ENCODE results near the gene TBC1D22B. TPM values are rescaled to one million over a fixed set of nuclear protein-coding genes. Genes with fewer than 3 reads are reported as not detected.

The TBC1D22B gene
- total and polyA plus RNA-seq, 9 of the 15 experiments (the other 6 are each of a cell fraction or from before 2014, with no cell fraction given) = 4.8 to 24.2 (median 13.5) TPM

- TF ChIP-seq, protein P1, sequence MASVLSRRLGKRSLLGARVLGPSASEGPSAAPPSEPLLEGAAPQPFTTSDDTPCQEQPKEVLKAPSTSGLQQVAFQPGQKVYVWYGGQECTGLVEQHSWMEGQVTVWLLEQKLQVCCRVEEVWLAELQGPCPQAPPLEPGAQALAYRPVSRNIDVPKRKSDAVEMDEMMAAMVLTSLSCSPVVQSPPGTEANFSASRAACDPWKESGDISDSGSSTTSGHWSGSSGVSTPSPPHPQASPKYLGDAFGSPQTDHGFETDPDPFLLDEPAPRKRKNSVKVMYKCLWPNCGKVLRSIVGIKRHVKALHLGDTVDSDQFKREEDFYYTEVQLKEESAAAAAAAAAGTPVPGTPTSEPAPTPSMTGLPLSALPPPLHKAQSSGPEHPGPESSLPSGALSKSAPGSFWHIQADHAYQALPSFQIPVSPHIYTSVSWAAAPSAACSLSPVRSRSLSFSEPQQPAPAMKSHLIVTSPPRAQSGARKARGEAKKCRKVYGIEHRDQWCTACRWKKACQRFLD (CRISPR knock-in tag; IDR thresholded peaks at IDR 0.05) = no peak
- TF ChIP-seq NR4A1 (CRISPR knock-in tag; IDR thresholded peaks at IDR 0.05) = no peak
- TF ChIP-seq NR4A1 (tag; IDR thresholded peaks at IDR 0.05) = peak; percentile 75; the same call in 1 of the 2 replicates
- no peak for TF ChIP-seq HNRNPUL1 (IDR thresholded peaks at IDR 0.05; ENCODE audit: low read length)
- no peak for TF ChIP-seq ZNF785 (CRISPR knock-in tag; IDR thresholded peaks at IDR 0.05)
- no peak for TF ChIP-seq ZNF699 (CRISPR knock-in tag; IDR thresholded peaks at IDR 0.05; ENCODE audit: insufficient replicate concordance)
- TF ChIP-seq DMBX1 (CRISPR knock-in tag; IDR thresholded peaks at IDR 0.05; ENCODE audit: borderline replicate concordance) = peak; percentile 39; the same call in 1 of the 2 replicates
- no peak; a peak in 1 of 4 replicates for TF ChIP-seq TEAD1 (CRISPR knock-in tag; IDR thresholded peaks at IDR 0.05)
- no peak for TF ChIP-seq ILK (tag; IDR thresholded peaks at IDR 0.05; ENCODE audit: borderline replicate concordance, low read depth)
- peak; percentile 100 for TF ChIP-seq RAD21 (CRISPR knock-in tag; conservative IDR thresholded peaks at IDR 0.05 in 1 of 2, IDR thresholded peaks at IDR 0.05 in 1 of 2)
- TF ChIP-seq ZNF146 (CRISPR knock-in tag; IDR thresholded peaks at IDR 0.05; ENCODE audit: unreplicated experiment) = no peak
- no peak for TF ChIP-seq SNIP1 (IDR thresholded peaks at IDR 0.05; ENCODE audit: low read depth)
- no peak for TF ChIP-seq HNRNPL (IDR thresholded peaks at IDR 0.05; ENCODE audit: low read depth, low read length)
- TF ChIP-seq ZNF668 (CRISPR knock-in tag; IDR thresholded peaks at IDR 0.05) = no peak; the same call in 1 of the 2 replicates
- peak; percentile 50 for TF ChIP-seq DPF2 (IDR thresholded peaks at IDR 0.05)
- TF ChIP-seq SETDB1 (IDR thresholded peaks at IDR 0.05; ENCODE audit: low read length) = no peak
- no peak for TF ChIP-seq TAF1 (IDR thresholded peaks at IDR 0.05; ENCODE audit: control insufficient read depth, extremely low read depth, insufficient read depth, low read length, severe bottlenecking)
- no peak for TF ChIP-seq PHB2 (IDR thresholded peaks at IDR 0.05; ENCODE audit: low read depth)
- peak in 1 of 2 experiments; percentile 43; a peak in 1 of 4 replicates for TF ChIP-seq HDAC1 (IDR thresholded peaks at IDR 0.05)
- TF ChIP-seq THAP7 (CRISPR knock-in tag; IDR thresholded peaks at IDR 0.05) = no peak
- TF ChIP-seq CBX1 (IDR thresholded peaks at IDR 0.05; ENCODE audit: low read depth) = no peak
- TF ChIP-seq, protein P2, sequence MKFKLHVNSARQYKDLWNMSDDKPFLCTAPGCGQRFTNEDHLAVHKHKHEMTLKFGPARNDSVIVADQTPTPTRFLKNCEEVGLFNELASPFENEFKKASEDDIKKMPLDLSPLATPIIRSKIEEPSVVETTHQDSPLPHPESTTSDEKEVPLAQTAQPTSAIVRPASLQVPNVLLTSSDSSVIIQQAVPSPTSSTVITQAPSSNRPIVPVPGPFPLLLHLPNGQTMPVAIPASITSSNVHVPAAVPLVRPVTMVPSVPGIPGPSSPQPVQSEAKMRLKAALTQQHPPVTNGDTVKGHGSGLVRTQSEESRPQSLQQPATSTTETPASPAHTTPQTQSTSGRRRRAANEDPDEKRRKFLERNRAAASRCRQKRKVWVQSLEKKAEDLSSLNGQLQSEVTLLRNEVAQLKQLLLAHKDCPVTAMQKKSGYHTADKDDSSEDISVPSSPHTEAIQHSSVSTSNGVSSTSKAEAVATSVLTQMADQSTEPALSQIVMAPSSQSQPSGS (CRISPR knock-in tag; IDR thresholded peaks at IDR 0.05) = no peak
- TF ChIP-seq, protein P3, sequence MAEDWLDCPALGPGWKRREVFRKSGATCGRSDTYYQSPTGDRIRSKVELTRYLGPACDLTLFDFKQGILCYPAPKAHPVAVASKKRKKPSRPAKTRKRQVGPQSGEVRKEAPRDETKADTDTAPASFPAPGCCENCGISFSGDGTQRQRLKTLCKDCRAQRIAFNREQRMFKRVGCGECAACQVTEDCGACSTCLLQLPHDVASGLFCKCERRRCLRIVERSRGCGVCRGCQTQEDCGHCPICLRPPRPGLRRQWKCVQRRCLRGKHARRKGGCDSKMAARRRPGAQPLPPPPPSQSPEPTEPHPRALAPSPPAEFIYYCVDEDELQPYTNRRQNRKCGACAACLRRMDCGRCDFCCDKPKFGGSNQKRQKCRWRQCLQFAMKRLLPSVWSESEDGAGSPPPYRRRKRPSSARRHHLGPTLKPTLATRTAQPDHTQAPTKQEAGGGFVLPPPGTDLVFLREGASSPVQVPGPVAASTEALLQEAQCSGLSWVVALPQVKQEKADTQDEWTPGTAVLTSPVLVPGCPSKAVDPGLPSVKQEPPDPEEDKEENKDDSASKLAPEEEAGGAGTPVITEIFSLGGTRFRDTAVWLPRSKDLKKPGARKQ (CRISPR knock-in tag; IDR thresholded peaks at IDR 0.05) = no peak
- TF ChIP-seq ARID2 (IDR thresholded peaks at IDR 0.05) = peak; percentile 100
- no peak for TF ChIP-seq GATAD2B (IDR thresholded peaks at IDR 0.05; ENCODE audit: borderline replicate concordance)
These were observed 47.1 kb upstream of the TBC1D22B start (continued) for GRCh38 chr6:37210313-37210968.
